Effector CD4-positive, alpha-beta T cell (primary cell): Measurements from ENCODE around the gene KLF12.

Source experiments
- DNase-seq: peaks from one replicate; pipeline ENCODE4 v3.0.0-alpha.2; 2020

Gene KLF12

GRCh38 chr13:74102691-74103090 lies 31.5 kb downstream of the KLF12 start:
- DNase-seq = no peak

- DNase-seq = no peak
These were observed 32.8 kb downstream of the KLF12 start for GRCh38 chr13:74101436-74101835.

- DNase-seq = no peak
These were observed 36.1 kb downstream of the KLF12 start for GRCh38 chr13:74098077-74098476.

GRCh38 chr13:74097116-74097515 lies 37.1 kb downstream of the KLF12 start:
- no peak for DNase-seq

- DNase-seq = no peak
These were observed 40.5 kb downstream of the KLF12 start for GRCh38 chr13:74093691-74094090.

- no peak for DNase-seq
These were observed 41.5 kb downstream of the KLF12 start for GRCh38 chr13:74092711-74093110.

GRCh38 chr13:74090869-74091605 lies 43.2 kb downstream of the KLF12 start:
- DNase-seq = no peak

GRCh38 chr13:74090397-74090796 lies 43.8 kb downstream of the KLF12 start:
- DNase-seq = no peak

GRCh38 chr13:74087357-74087756 lies 46.8 kb downstream of the KLF12 start:
- DNase-seq = no peak
